Gastroesophageal sphincter (tissue), 4 donors: ENCODE results near the gene PHRF1. TPM values are rescaled to one million over a fixed set of nuclear protein-coding genes. Genes with fewer than 3 reads are reported as not detected.

ENCODE experiments used
- ATAC-seq: fragments of 150-250 bp; one replicate; pipeline ENCODE4 v1.9.1; 2016; ENCODE audit warnings: mild to moderate bottlenecking, moderate library complexity
- H3K27ac ChIP-seq, 4 donors: fragments of 200-600 bp; sonication (generic) in 3 of 4; 1 replicate in 3 of 4; 2 replicates in 1 of 4; pipeline ENCODE4 v1.5.1; 2016 to 2019
- H3K27me3 ChIP-seq: fragments of 200-600 bp; sonication (generic); one replicate; pipeline ENCODE4 v1.5.1; 2019
- H3K36me3 ChIP-seq, 2 donors: fragments of 200-600 bp; sonication (generic); one replicate each; pipeline ENCODE4 v1.5.1; 2019; ENCODE audit warnings: control low read depth in 1 of 2
- H3K4me1 ChIP-seq, 3 donors: fragments of 200-600 bp; sonication (generic); 1 replicate in 2 of 3; 2 replicates in 1 of 3; pipeline ENCODE4 v1.5.1; 2016 to 2019; ENCODE audit warnings: control low read depth in 2 of 3
- H3K4me3 ChIP-seq, 2 donors: fragments of 200-600 bp; sonication (generic); one replicate each; pipeline ENCODE4 v1.5.1; 2019; ENCODE audit warnings: mild to moderate bottlenecking in 1 of 2, moderate library complexity in 1 of 2
- H3K9me3 ChIP-seq, 3 donors: fragments of 200-600 bp; sonication (generic); one replicate each; pipeline ENCODE4 v1.5.1; 2017 to 2019; ENCODE audit warnings: control low read depth in 2 of 3
- CTCF ChIP-seq, 4 experiments: fragments of 200-600 bp in 2 of 4; fragments of 450-650 bp in 2 of 4; sonication (generic) in 1 of 4; IDR thresholded peaks; one replicate each; pipeline ENCODE4 v1.5.1; 2017 to 2019; ENCODE audit warnings: antibody characterized with exemption in 4 of 4, mild to moderate bottlenecking in 2 of 4, moderate library complexity in 2 of 4
- EP300 ChIP-seq: sonication (generic); formaldehyde crosslinking; IDR thresholded peaks from one replicate; pipeline ENCODE4 v1.6.1; 2017; ENCODE audit warnings: antibody characterized with exemption, mild to moderate bottlenecking
- POLR2A ChIP-seq, 2 donors: fragments of 450-650 bp; IDR thresholded peaks; one replicate each; pipeline ENCODE4 v1.6.1; 2017; ENCODE audit warnings: antibody characterized with exemption in 2 of 2, mild to moderate bottlenecking in 2 of 2, moderate library complexity in 1 of 2
- POLR2AphosphoS5 ChIP-seq: sonication (generic); formaldehyde crosslinking; IDR thresholded peaks from one replicate; pipeline ENCODE4 v1.6.1; 2017; ENCODE audit warnings: antibody characterized with exemption
- WGBS, 2 donors: methylation state at CpG; one replicate each; pipeline ENCODE4 v1.1.5; 2018; ENCODE audit warnings: low coverage in 1 of 2; 5-methylcytosine and 5-hydroxymethylcytosine counted together
- total RNA-seq, 4 donors: library from RNA; depleted of rRNA; stranded (reverse); fragments of >200 nt; gene quantifications; one replicate each; pipeline ENCODE4 v1.1.0, GENCODE V29; 2016

Gene PHRF1
- total RNA-seq, 4 donors from 2014 or later, result 18.0 to 28.0 (median 25.1) TPM

GRCh38 chr11:614021-614622 lies 37.9 kb downstream of the PHRF1 start:
- Histone ChIP-seq H3K4me1 (peaks cover 0 to 44% (median 28%) of the 10 kb centered on the region in 3 donors), H3K4me3 (peak overlapping the region in 1 of 2 donors; percentile 75), H3K27me3 (no peaks in the 10 kb centered on the region), H3K27ac (peak overlapping the region in 3 of 4 donors; percentile 87 to 94 (median 93)), H3K9me3 (no peaks in the 10 kb centered on the region), H3K36me3 (peaks cover 0 to 68% of the 10 kb centered on the region in 2 donors)
- 83% methylated on average over 4 of the region's 14 CpGs; no CpG with 5 or more reads in 1 of the 2 donors for WGBS, 2 donors
- no peak for TF ChIP-seq POLR2A (IDR thresholded peaks at IDR 0.05)
- TF ChIP-seq EP300, result no peak
- no peak for ATAC-seq

- Histone ChIP-seq H3K27ac (peak overlapping the region; percentile 51 to 94 (median 90)), H3K27me3 (no peaks in the 10 kb centered on the region), H3K9me3 (no peaks in the 10 kb centered on the region), H3K36me3 (peaks cover 0 to 68% of the 10 kb centered on the region in 2 donors), H3K4me1 (peaks cover 0 to 44% (median 28%) of the 10 kb centered on the region in 3 donors), H3K4me3 (peak overlapping the region; percentile 44 to 75)
- TF ChIP-seq POLR2AphosphoS5 (no peak), POLR2A (IDR thresholded peaks at IDR 0.05) (no peak), CTCF (IDR thresholded peaks at IDR 0.05) (no peak), EP300 (no peak)
- WGBS, 2 donors, result 88% methylated on average over 10 of the region's 68 CpGs; no CpG with 5 or more reads in 1 of the 2 donors
- ATAC-seq, result no peak
Observed at GRCh38 chr11:614623-615503, 38.6 kb downstream of the PHRF1 start.

DNA sequence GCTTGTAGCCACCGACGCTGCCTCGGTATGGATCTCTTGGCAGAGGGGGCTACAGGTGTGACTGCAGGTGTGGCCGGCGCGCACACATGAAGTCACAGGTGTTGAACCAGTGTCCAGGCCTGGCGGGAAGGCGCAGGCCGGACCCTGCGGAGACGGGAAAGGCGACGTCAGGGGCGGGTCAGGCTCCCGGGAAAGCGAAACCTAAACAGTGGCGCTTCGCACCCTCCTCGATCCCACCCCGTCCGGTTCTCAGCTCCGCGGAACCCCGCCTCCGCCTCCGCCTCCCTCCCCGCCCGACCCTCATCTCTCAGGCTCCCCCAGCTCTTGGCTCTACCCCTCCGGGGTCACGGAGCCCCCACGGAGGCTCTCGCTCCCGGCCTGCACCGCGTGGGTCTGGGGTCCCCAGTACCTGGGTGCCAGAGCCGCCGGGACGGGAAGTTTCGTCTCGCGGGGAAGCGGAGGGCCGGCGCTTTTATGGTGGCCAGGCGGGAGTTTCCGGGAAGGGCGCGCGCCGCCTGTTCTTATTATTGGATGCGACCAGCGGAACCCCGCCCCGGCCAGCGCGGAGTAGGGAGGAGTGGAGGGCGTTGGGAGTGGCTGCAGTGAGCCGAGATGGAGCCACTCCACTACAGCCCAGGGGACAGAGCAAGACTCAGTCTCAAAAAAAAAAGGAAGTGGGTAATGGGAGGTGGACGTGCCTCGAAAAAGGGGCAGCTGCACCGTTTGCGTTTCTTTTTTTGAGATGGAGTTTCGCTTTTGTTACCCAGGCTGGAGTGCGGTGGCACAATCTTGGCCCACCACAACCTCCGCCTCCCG lies 39.4 kb downstream of the PHRF1 start, which contains the start of gene IRF7:
Gene IRF7, minus strand, starts transcription at position 447 of the 816 bp plus-strand sequence. CDS start 586 bp downstream, outside the sequence.
- 28% methylated on average over 8 of the region's 66 CpGs; no CpG with 5 or more reads in 1 of the 2 donors for WGBS, 2 donors
- H3K4me1 ChIP-seq, result peaks cover 0 to 44% (median 28%) of the 10 kb centered on the region in 3 donors

DNA sequence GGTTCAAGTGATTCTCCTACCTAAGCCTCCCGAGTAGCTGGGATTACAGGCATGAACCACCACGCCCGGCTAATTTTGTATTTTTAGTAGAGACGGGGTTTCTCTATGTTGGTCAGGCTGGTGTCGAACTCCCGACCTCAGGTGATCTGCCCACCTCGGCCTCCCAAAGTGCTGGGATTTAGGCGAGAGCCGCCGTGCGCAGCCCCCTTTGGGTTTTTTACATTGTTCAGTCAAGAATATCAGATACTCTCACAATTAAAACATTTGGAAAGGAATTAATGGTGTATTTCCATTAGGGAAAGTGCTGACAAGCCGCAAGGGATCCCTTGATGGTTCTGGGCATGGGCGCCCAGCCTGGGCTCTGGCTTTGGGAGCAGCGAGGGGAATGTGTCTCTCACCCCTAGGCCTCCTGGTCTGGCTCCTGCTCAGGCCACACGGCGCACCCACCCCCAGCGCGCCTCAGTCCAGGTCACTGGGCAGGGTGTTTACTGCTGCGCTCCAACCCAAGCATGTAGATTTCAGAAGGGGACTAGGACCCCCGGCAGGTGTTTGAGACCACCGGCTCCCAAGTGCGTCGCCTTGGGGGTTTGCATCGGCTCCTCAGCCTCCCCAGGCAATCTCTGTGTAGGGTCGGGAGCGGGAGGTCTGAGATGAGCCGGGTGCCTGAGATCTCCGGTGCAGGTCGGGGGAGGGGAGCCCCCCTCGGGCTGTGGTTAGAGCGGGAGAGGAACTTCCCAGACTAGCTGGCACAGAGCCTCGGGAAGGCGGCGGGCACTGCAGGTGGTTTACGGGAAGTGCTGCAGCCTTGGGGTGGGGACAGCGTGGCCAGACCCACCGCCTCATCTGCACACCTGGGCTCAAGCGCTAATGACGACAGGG lies 40.3 kb downstream of the PHRF1 start:
- no peaks in the 10 kb centered on the region for H3K9me3 ChIP-seq
- 69 to 80% methylated on average over 8 to 17 of the region's 39 CpGs for WGBS, 2 donors
- no peaks in the 10 kb centered on the region for H3K27me3 ChIP-seq
- H3K36me3 ChIP-seq, result peaks cover 0 to 57% of the 10 kb centered on the region in 2 donors
- no peak for ATAC-seq
- H3K27ac ChIP-seq, result peak overlapping the region in 3 of 4 donors; percentile 87 to 94 (median 93)
- peaks cover 0 to 44% (median 28%) of the 10 kb centered on the region in 3 donors for H3K4me1 ChIP-seq
- no peak for TF ChIP-seq CTCF (IDR thresholded peaks at IDR 0.05)
- TF ChIP-seq EP300, result no peak
- no peak for TF ChIP-seq POLR2AphosphoS5
- TF ChIP-seq POLR2A (IDR thresholded peaks at IDR 0.05), result no peak
- peak overlapping the region in 1 of 2 donors; percentile 75 for H3K4me3 ChIP-seq

More for the DNA sequence above, 39.4 kb downstream of the PHRF1 start, which contains the start of gene IRF7:
- Histone ChIP-seq H3K27ac (peak within 1 kb of the TSS; percentile 51 to 94 (median 90)), H3K36me3 (peaks cover 0 to 64% of the 10 kb centered on the region in 2 donors), H3K4me3 (peak within 1 kb of the TSS; percentile 44 to 75), H3K27me3 (no peaks in the 10 kb centered on the region), H3K9me3 (no peaks in the 10 kb centered on the region)
- peak; percentile 92 for ATAC-seq
- TF ChIP-seq POLR2AphosphoS5 (peak; percentile 68), EP300 (no peak), POLR2A (IDR thresholded peaks at IDR 0.05) (peak; percentile 60 to 71), CTCF (IDR thresholded peaks at IDR 0.05) (no peak)
